Left renal cortex interstitium (tissue), 4 donors: ENCODE measurements around the gene CRAT. TPM values are rescaled to one million over a fixed set of nuclear protein-coding genes. Genes with fewer than 3 reads are reported as not detected.
"Not testable (repeated sequence)": the region's sequence is repeated elsewhere in the genome, so short reads cannot be mapped to it uniquely, and the experiment has no call there.

ENCODE experiments used
- DNase-seq, 4 donors: peaks; one replicate each; pipeline ENCODE4 v3.0.0-alpha.2; 2013; ENCODE audit warnings: low read depth in 4 of 4, low spot score in 2 of 4, missing footprints in 1 of 4
- polyA plus RNA-seq, 4 donors: library from polyadenylated mRNA; unstranded; fragments of 120-200 nt; gene quantifications; one replicate each; pipeline ENCODE4 v1.2.1, GENCODE V29; 2013; ENCODE audit not compliant: insufficient read length in 4 of 4

CRAT gene
- polyA plus RNA-seq, 4 donors: 37.4 to 48.2 (median 43.3) TPM

GRCh38 chr9:129113645-129114304 lies 3.2 kb upstream of the CRAT start:
- no peak for DNase-seq

- DNase-seq: not testable (repeated sequence)
Observed at GRCh38 chr9:129112526-129112925, 1.9 kb upstream of the CRAT start.

DNA sequence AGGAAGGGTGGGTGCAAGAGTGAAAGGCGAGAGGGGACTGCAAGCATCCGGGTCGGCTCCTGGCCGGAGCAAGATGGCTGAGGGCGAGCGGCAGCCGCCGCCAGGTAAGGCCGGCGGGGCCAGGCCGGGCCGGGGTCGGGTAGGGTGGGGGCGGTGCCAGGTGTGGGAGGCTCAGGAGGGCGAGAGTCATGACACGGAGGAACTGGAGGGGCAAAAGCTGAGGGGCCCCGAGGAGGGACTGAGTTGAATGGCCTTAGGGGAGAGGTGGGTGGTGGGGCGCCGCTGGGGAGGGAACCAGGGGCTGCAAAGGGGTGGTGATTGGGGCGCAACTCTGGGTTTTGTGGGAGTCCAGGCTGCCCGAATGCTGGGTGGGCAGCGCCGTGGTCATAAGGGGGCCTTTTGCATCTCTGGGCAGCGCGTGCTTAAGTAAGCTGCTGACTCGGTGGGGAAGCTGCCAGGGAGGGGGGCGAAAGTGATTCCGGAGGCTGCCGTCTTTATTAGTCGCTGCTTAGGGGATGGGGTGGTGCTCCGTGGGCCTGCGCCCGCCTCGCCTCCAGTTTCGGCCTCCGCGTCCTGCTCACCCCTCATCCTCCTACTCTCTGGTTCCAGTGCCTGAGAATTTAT lies 1.0 kb upstream of the CRAT start:
- no peak for DNase-seq

GRCh38 chr9:129109952-129110739 lies 447 bp downstream of the CRAT start:
- no peak for DNase-seq

DNA sequence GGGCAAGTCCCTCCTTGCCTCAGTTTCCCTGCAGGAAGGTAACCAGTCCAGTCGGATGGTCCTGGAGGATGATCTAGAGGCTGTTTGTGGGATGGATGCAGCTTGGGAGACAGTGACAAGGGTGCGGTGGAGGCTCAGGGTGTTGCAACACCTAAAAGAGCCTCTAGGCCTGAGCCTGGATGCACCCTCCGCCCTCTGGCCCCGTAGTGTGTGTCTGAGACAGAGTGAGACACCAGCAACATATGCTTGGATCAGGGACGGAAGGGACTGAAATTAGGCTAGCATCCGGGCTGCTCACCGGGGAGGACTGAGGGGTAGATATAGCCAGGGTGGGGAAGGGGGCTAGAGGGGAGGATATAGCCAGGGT lies 1.1 kb downstream of the CRAT start:
- DNase-seq: no peak

- no peak for DNase-seq
Observed at GRCh38 chr9:129108805-129109536, 1.6 kb downstream of the CRAT start.

- no peak for DNase-seq
Observed at GRCh38 chr9:129108083-129108804, 2.3 kb downstream of the CRAT start.

- no peak for DNase-seq
Observed at GRCh38 chr9:129107651-129108050, 2.9 kb downstream of the CRAT start.

DNA sequence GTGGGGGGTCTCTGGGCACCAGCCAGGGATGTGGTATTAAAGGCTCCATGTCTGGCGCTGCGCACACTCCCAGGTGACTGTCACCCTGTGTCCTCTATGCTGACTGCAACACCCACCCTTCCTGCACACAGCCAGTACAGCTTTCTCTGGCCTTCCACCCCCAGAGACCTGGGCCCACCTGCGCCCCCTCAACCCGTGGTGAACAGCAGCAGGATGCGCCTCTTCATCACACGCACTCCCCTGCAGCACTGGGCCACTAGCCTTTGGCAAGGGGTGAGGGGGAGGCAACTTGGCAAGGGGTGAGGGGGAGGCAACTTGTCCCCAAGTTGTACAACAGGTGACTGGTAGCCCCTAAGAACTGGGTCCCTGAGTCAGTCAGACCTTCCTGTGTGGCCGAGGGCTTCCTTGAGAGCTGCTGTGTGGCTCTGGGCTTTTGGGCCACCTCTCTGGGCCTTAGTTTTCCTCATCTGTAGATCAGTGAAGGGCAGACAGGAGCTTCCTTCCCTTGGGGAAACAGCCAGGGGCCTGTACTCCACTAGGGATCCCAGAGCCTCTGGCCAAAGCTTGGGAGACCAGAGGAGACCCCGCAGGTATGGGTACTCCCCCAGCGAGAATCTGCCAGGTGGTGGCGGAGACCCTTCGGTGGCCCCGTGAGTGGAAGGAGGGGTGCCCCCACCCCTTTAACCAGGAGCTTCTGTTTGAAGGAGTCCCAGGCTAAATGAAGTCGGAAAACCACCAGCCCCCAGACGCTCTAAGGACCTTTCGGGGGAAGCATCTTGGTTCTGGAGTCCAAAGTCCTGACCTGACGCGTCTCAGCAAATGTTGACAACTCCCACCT lies 4.5 kb downstream of the CRAT start:
- DNase-seq: no peak

GRCh38 chr9:129104051-129104450 lies 6.5 kb downstream of the CRAT start:
- DNase-seq: no peak

DNA sequence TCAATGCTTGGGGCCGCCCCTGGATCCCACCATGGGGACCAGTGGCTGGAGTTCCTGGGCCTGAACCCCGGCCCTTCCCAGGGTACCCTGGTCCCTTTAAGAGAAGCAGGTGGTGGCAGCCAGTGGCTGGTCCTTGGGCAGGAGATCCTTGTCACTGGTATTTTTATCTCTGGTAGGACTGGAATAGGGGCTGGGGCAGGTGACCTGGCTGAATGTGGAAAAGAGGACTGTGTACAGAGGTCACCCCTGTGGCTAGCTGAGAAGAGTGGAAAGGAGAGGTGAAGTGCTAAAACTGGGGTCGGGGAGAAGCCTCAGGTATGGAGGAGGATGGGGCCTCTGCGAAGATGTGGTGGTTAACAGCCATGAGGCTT lies 7.0 kb downstream of the CRAT start:
- no peak for DNase-seq

DNA sequence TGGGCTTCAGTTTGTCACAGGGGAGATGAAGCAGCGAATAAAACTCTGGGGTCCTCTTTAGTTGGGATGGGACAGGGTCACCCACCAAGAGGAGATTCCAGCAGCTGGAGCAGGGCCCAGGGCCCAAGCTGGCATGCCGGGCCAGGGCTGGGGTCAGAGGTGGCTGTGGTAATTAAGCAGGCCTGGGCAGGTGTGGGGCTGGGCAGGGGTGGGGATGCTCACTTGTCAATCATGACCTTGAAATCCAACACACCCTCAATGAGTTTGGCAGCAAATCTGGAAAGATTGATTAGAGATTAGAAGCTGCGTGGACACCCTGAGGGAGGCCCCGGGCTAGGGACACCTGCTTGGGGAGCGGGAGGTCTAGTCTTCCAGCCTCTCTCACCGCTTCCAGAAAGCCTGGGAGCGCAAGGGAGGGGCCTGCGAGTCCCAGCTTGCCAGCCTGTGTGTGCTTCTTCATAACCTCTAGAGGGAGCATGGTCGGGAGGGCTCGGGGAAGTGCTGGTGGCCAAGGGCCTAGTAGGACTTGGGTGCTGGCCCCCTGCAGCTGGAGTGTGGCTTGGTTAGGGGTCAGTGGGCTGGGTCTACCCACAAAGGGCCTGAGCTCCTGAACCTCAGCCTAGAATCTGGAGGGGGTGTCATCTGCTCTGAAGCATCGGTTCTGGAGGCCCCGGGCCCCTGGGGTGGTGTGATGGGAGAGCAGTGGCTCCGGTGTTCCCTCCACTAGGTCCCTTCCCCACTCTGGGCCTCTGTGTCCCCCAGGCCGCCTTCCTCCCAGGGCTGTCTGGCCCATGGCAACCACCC lies 7.6 kb downstream of the CRAT start:
- DNase-seq: no peak

DNA sequence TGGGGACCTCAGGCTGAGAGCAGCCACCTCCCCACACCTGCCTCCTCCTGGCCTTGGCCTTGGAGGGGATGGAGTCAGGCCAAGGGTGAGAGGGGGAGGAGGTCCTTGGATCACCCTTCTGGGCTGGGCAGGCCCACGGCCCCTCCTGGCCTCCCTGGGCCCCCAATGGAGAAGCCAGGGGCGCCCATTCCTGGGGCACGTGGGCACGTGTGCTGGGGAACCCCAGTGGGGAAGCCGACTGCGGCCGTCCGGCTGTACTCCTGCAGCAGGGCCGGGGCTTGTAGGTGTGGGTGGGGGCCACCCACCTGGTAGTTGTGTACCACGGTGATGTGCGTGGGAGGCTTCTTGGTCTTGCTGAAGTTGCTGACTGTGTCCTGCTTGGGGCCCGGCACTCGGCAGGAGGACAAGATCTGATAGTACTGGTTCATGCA lies 8.5 kb downstream of the CRAT start:
- DNase-seq: no peak

GRCh38 chr9:129101279-129101678 lies 9.3 kb downstream of the CRAT start:
- DNase-seq: no peak

GRCh38 chr9:129100383-129101169 lies 10.0 kb downstream of the CRAT start:
- DNase-seq: no peak

- DNase-seq: no peak
Observed at GRCh38 chr9:129098328-129098727, 12.3 kb downstream of the CRAT start.

DNA sequence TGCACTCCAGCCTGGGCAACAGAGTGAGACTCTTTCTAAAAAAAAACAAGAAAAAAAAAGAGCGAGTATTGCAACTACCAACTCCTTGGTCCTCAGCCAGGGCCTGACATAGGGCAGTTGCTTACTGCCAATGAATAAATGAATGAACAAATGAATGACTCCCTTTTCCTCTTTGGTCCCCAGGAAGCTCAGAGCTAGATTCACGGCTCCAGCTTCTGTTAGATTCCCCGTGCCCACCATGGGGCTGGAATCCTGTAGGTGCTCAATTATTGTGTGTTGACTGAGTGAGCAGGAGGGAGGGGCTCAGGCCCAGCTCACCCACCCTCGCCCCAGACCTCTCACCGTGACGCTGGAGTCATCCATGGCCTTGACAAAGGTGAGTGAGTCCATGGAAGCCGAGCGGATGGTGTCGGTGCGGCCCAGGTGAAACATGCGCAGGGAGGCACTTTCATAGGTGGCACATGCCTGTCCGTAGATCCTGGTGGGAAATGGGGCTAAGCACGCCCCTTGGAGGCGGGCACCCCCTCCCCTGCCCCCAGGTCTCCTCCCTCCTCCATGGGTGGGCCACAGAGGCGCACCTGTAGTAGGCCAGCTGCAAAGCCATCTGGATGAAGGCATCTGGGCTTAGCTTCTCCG lies 12.8 kb downstream of the CRAT start:
- no peak for DNase-seq

GRCh38 chr9:129095908-129096307 lies 14.7 kb downstream of the CRAT start:
- DNase-seq: no peak
